WI38 (cell line): Measurements from ENCODE around the gene LRRC42.

ENCODE experiments used
- H3K4me3 ChIP-seq: 2 replicates; pipeline ENCODE4 v1.5.1; 2011; ENCODE audit warnings: low read depth, mild to moderate bottlenecking, control low read depth, low read length
- TF ChIP-seq, protein P1 (sequence below): IDR thresholded peaks from 2 replicates; pipeline ENCODE4 v1.5.1; 2012; ENCODE audit warnings: low read depth, mild to moderate bottlenecking, control low read depth, low read length

LRRC42 gene

DNA sequence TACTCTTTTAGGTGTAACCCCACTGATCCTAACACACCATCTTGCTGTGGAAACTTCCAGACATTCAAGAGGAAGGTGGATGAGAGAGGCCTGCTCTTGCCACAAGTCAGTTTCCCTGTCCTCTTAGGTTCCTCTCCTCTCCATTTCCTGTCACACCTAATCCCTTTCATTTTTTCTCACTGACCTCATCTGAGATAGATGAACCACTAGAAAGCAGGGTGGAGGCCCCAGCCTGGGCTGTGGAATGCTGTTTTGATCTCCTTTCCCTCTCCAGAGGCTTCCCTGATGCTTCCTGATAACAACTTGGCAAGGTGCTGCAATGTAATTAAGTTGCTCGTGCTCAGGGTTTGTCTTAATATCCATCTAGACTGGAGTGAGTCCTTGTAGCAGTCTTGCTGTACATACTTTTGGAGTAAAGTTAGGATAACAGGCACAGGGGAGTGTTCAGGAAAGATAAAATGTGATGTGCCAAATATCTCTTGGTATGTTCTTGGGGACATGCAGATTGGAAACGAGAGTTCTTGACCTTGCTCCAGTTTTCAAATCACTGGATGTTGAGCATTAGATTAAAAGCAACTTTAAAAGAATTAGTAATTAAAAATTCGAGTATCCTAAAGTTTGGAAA, 11.2 kb downstream of the LRRC42 start:
- H3K4me3 ChIP-seq, result no peak overlapping the region
- TF ChIP-seq, protein P1, sequence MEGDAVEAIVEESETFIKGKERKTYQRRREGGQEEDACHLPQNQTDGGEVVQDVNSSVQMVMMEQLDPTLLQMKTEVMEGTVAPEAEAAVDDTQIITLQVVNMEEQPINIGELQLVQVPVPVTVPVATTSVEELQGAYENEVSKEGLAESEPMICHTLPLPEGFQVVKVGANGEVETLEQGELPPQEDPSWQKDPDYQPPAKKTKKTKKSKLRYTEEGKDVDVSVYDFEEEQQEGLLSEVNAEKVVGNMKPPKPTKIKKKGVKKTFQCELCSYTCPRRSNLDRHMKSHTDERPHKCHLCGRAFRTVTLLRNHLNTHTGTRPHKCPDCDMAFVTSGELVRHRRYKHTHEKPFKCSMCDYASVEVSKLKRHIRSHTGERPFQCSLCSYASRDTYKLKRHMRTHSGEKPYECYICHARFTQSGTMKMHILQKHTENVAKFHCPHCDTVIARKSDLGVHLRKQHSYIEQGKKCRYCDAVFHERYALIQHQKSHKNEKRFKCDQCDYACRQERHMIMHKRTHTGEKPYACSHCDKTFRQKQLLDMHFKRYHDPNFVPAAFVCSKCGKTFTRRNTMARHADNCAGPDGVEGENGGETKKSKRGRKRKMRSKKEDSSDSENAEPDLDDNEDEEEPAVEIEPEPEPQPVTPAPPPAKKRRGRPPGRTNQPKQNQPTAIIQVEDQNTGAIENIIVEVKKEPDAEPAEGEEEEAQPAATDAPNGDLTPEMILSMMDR, result no peak

DNA sequence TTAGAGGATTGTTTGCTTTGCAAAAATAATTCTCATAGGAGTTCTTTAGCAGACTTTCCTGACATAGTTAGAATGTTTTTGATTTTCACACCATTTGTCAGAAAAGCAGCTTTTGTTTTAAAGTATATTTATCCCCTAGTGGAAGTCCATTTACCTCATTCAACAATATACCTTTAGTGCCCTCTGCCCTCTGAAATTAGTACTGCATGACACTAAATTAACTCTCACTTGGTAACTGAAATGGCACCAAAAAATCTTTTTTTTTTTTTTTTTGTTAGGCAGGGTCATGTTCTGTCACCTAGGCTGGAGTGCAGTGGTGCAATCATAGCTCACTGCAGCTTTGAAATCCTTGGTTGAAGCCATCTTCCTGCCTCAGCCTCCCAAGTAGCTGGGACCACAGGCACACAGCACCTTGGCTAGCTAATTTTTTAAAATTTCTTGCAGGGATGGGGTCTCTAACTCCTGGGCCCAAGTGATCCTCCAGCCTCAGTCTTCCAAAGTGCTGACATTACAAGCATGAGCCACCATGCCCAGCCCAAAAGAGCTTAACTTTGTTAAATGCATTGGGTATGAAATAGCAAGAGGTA, 13.6 kb downstream of the LRRC42 start:
- H3K4me3 ChIP-seq, result no peak overlapping the region

DNA sequence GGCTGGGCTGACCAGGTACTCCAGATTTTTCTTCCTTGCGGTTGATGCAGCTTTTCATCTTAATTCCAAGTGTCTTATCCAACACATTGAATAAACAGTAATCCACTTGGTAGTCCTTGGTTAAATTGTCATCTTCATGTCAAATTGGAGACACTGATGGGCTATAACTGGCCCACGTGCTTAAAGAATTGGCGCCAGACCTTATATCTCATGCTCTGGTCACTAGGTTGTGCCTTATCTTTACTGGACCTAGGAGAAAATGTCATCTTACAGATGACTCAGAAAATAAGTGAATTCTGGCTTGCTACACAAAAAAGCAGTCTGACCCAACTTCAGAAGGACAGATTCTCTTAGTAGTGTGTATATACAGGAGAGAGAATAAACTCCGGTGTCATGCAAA, 16.2 kb downstream of the LRRC42 start:
- TF ChIP-seq, protein P1, result no peak
- H3K4me3 ChIP-seq, result no peak overlapping the region

More for the DNA sequence above, 13.6 kb downstream of the LRRC42 start:
- TF ChIP-seq, protein P1, result peak; percentile 21; the same call in 1 of the 2 replicates

DNA sequence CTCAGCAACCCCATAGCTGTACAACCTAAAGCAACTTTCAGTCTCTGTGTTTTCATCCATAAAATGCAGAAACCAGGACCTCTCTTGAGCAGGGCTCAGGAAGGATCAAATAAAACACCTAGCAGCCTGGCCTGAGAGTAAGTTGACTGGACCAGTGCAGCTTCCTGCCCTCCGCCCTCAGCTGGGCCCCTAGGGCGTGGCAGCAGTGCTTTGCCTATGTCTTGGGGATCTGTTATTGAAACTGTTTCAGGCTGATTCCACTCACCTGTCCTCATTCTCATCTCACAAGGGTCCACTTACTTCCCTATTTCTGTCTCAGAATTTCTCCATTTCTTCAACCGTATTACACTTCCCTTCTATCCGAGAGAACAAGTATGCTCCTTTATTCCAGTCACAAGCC, 17.3 kb downstream of the LRRC42 start:
- no peak overlapping the region for H3K4me3 ChIP-seq
- TF ChIP-seq, protein P1, result no peak

DNA sequence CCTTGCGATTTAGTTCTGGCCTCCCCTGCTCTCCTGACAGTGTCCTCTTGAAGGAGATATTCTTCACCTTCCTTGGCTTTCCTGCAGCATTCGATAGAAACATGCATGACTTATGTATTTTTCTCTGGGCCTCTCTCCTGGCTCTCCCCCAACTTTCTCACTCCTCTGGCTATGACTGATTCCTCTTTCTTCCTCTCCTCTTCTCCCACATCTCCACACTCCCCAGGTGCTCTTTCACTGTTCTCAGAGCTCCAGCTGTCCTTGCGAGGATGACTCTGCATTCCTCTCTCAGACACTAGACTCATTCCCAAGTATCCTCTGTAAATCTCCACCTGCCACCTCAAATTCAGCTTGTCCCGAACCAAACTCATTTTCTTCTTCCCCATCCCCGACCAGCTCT, 18.0 kb downstream of the LRRC42 start:
- no peak overlapping the region for H3K4me3 ChIP-seq
- TF ChIP-seq, protein P1, result no peak

DNA sequence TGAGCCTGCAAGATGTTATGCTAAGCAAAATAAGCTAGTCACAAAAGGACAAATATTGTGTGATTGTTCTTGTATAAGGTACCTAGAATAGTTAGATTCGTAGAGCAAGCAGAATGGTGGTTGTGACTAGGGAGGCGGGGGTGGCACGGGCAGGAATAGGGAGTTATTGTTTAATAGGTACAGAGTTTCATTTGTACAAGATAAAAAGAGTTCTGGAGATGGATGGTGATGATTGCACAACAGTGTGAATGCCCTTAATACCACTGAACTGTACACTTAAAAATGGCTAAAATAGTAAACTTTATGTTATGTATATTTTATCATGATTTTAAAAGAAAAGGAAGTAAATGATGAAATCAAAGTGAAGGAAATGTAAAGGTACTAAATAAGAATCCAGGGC, 20.6 kb downstream of the LRRC42 start:
- no peak overlapping the region for H3K4me3 ChIP-seq
- TF ChIP-seq, protein P1, result no peak

DNA sequence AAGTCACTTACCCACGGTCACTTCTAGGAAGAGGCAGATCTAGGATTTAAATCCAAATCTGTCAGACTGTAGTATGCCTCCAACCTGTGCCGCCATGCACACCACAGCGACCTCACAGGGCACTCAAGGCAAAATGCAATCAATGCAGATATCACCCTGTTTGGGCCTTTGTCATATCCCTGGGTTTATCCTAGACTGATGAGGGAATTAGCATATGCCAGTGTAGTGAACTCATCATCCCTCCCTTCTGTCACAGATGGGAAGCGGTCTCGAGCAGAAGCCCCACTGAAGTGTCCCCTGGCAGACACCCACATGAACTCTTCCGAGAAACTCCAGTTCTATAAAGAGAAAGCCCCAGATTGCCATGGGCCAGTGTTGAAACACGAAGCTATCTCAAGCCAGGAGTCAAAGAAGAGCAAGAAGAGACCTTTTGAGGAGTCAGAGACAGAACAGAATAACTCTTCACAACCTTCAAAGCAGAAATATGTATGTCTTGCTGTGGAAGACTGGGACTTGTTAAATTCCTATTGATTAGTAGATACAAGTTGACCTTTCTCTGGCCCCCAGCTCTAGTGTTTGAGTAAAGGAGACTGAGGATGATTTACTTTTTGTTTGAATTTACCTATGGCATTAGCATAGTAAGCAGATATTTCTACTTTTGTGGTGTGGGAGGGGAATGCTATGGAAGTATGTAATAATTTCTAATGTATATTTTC, 21.4 kb downstream of the LRRC42 start:
- TF ChIP-seq, protein P1, result no peak

More for the DNA sequence above, 21.4 kb downstream of the LRRC42 start:
- no peak overlapping the region for H3K4me3 ChIP-seq
